Breast epithelium (tissue), 3 donors: ENCODE results near the gene SMIM24.

Source experiments
- CTCF ChIP-seq, 3 donors: fragments of 450-650 bp; IDR thresholded peaks; one replicate each; pipeline ENCODE4 v1.5.1; 2016 to 2017; ENCODE audit warnings: antibody characterized with exemption in 3 of 3, mild to moderate bottlenecking in 3 of 3, moderate library complexity in 3 of 3
- POLR2A ChIP-seq: fragments of 450-650 bp; IDR thresholded peaks from one replicate; pipeline ENCODE4 v1.6.1; 2016; ENCODE audit warnings: antibody characterized with exemption, mild to moderate bottlenecking, moderate library complexity
- POLR2AphosphoS5 ChIP-seq, 3 donors: sonication (generic); formaldehyde crosslinking; IDR thresholded peaks; one replicate each; pipeline ENCODE4 v1.6.1; 2017; ENCODE audit warnings: antibody characterized with exemption in 3 of 3

GRCh38 chr19:3441089-3441985, 39.0 kb downstream of the SMIM24 start:
- TF ChIP-seq CTCF (IDR thresholded peaks at IDR 0.05) (no peak), POLR2AphosphoS5 (IDR thresholded peaks at IDR 0.05) (no peak), POLR2A (no peak)
